GM10248 (cell line): Measurements from ENCODE around the gene INPP4B.

Experiments
- CTCF ChIA-PET: fragments of 300-600 bp; sonication (Branson Sonifier 250); formaldehyde crosslinking; extraction: SDS; loops from one replicate; lab custom pipeline; 2021; ENCODE audit warnings: antibody characterized with exemption; lab: Yijun Ruan, JAX
- POLR2A ChIA-PET: fragments of 350-650 bp; sonication (Branson Sonifier 250); formaldehyde crosslinking; extraction: SDS; loops from one replicate; lab custom pipeline; 2020; ENCODE audit warnings: antibody characterized with exemption; lab: Yijun Ruan, JAX
- DNase-seq: peaks from one replicate; pipeline ENCODE4 v3.0.0; 2012; ENCODE audit errors: extremely low spot score
- CTCF ChIP-seq: IDR thresholded peaks from 2 replicates; pipeline ENCODE4 v1.5.1; 2012; ENCODE audit warnings: mild to moderate bottlenecking, low read depth; ENCODE audit errors: extremely low read depth, missing control alignments, control extremely low read depth

The INPP4B gene

GRCh38 chr4:142406917-142407501, 439.1 kb downstream of the INPP4B start:
- ChIA-PET CTCF (interaction anchor here (1.5 kb wide), 1 partner anchor 14 kb away, joined by 3 read pairs; no protein-coding TSS in a partner anchor), POLR2A (no interaction called here)
- TF ChIP-seq CTCF: no peak
- no peak for DNase-seq

DNA sequence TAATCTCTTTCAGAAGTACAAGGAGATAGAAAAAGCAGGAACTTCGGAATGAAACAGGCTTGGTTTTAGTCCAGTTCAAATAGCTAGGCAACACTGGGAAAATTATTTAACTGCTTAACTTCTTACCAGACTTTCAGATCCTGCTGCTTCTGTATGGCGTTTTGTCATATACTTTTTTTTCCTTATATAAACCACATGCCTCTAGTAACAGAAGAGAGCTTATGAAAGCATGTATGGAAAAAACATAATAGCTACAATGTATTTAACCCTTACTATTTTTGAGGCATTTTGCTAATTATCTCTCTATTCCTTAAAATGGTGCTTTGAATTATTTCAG, 439.6 kb downstream of the INPP4B start:
- no peak for TF ChIP-seq CTCF
- POLR2A ChIA-PET: no interaction called here
- CTCF ChIA-PET: interaction anchor here (0.9 to 1.5 kb wide), 2 partner anchors 15 to 23 kb away, joined by 3 read pairs; no protein-coding TSS in a partner anchor
- no peak for DNase-seq

DNA sequence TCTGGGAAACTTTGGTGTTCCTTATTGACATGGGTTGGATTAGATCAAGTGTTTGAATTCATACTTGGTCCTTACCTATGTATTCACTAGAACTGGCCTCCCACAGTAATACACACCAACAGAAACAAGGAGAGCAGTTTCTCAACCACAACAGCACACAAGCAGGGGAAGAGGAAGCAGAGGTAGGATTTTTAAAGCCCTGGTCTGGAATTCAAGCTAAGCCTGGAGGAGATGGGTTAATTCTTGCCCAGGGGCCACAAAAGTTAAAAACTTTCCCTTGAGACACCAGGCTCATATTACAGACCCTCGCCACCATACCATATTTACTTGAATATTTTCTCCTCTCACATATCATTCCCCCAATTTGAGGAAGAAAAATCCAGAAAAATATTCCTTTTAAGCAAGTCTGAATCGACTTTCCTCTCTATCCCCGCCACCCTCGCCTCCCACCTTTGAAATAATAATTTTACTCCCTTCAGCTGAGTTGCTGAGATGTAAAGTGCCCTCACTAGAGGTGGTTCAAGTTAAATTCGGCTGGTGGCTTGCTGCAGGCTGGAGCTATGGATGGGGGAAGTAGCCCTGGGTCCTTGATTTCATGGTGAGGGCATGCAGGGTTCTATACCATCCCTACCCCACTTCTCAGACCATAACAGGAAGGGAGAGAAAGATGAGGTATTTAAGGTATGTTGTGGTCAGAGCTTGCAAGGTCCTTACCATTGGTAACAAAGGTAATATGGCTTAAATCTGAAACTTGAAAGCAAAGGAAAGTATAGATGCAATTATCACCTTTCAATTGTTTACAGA, 440.2 kb downstream of the INPP4B start:
- CTCF ChIA-PET: interaction anchor here (0.9 to 1.5 kb wide), 2 partner anchors 15 to 22 kb away, joined by 3 read pairs; no protein-coding TSS in a partner anchor
- no peak for DNase-seq
- POLR2A ChIA-PET: no interaction called here
- TF ChIP-seq CTCF: no peak

- CTCF ChIA-PET: no interaction called here
- no peak for TF ChIP-seq CTCF
- POLR2A ChIA-PET: interaction anchor here (0.7 kb wide), 1 partner anchor 632 kb away, joined by 7 read pairs; no protein-coding TSS in a partner anchor
- DNase-seq: no peak
Measured at GRCh38 chr4:142405021-142405694, 440.9 kb downstream of the INPP4B start.

GRCh38 chr4:142404191-142404611, 441.9 kb downstream of the INPP4B start:
- CTCF ChIA-PET: no interaction called here
- POLR2A ChIA-PET: interaction anchor here (0.7 kb wide), 1 partner anchor 631 kb away, joined by 7 read pairs; no protein-coding TSS in a partner anchor
- no peak for DNase-seq
- no peak for TF ChIP-seq CTCF

GRCh38 chr4:142402900-142403299, 443.2 kb downstream of the INPP4B start:
- no peak for TF ChIP-seq CTCF
- ChIA-PET CTCF (no interaction called here), POLR2A (no interaction called here)
- DNase-seq: no peak
